Suppressor macrophage treated with lipopolysaccharide for 4 hours (primary cell): ENCODE measurements around the gene NANOGP8.
"Not testable (repeated sequence)": the region's sequence is repeated elsewhere in the genome, so short reads cannot be mapped to it uniquely, and the experiment has no call there.

Experiments
- DNase-seq: peaks from one replicate; pipeline ENCODE4 v3.0.0-alpha.2; 2020

NANOGP8 gene

DNA sequence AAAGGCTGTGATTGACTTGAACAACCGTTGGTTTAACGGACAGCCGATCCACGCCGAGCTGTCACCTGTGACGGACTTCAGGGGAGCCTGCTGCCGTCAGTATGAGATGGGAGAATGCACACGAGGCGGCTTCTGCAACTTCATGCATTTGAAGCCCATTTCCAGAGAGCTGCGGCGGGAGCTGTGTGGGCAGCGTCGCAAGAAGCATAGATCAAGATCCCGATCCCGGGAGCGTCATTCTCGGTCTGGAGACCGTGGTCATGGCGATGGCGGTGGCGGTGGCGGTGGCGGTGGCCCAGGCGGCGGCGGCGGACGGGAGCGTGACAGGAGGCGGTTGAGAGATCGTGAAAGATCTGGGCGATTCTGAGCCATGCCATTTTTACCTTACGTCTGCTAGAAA lies 7.8 kb upstream of the NANOGP8 start:
- DNase-seq, result no peak

- no peak for DNase-seq
Observed at GRCh38 chr15:35092311-35092710, 7.2 kb upstream of the NANOGP8 start.

DNA sequence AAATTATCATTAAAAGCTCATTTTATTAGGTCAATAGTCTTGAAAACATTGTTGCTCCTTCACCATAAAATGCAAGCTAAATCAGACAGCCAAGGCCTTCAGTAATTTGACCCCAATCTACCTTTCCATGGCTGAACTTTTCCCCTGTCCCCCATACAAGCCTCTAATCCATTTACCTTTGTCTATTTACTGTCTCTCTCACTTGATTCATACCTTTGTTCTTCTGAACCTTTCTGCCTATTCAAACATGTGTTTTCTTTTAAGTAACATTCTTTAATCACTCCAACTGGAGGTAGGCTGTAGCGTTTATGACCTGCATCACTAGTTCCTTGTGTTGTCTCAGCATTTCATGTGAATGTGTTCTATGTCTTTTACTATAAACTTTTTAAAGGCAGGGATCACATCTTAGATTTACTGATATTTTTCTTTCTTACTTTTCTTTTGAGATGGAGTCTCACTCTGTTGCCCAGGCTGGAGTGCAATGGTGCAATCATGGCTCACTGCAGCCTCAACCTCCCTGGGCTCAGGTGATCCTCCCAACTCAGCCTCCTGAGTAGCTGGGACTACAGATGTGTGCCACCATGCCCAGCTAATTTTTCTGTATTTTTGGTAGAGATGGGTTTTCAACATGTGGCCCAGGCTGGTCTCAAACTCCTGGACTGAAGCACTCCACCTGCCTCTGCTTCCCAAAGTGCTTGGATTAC lies 5.2 kb upstream of the NANOGP8 start:
- DNase-seq, result no peak

GRCh38 chr15:35089551-35089950 lies 4.5 kb upstream of the NANOGP8 start:
- no peak for DNase-seq

- DNase-seq, result no peak
Observed at GRCh38 chr15:35088329-35088728, 3.2 kb upstream of the NANOGP8 start.

DNA sequence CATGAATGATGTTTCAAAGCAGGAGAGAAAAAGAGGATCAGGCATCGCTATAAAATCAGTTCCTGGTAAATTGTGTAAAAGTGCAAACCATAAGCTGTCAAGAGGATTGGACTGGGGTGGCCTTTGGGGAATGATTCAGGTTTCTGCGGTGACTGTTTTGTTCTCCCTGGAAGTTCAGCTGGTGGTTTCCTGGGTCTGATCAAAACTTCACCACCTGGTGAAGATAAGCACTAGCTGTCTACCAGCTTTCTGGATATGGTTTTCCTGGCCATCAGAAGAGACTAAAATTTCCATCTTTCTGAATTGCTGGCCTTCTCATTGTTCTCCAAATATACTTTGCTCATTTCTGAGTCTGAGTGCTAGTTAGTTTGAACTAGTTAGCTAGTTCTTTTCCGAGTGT lies 2.7 kb upstream of the NANOGP8 start:
- no peak for DNase-seq

- DNase-seq, result not testable (repeated sequence)
Observed at GRCh38 chr15:35082371-35083348, 2.4 kb downstream of the NANOGP8 start.

DNA sequence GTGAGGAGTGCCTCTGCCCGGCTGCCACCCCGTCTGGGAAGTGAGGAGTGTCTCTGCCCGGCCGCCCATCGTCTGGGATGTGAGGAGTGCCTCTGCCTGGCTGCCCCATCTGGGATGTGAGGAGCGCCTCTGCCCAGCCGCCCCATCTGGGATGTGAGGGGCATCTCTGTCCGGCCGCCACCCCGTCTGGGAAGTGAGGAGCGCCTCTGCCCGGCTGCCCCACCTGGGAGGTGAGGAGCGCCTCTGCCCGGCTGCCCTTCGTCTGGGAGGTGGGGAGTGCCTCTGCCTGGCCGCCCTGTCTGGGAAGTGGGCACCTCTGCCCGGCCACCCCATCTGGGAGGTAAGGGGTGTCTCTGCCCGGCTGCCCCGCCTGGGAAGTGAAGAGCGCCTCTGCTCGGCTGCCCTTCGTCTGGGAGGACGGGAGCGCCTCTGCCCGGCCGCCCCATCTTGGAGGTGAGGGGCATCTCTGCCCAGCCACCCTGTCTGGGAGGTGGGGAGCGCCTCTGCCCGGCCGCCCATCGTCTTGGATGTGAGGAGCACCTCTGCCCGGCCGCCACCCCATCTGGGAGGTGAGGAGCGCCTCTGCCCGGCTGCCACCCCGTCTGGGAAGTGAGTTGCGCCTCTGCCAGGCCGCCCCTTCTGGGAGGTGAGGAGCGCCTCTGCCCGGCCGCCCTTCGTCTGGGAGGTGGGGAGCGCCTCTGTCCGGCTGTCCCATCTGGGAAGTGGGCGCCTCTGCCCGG lies 3.3 kb downstream of the NANOGP8 start:
- DNase-seq, result not testable (repeated sequence)

DNA sequence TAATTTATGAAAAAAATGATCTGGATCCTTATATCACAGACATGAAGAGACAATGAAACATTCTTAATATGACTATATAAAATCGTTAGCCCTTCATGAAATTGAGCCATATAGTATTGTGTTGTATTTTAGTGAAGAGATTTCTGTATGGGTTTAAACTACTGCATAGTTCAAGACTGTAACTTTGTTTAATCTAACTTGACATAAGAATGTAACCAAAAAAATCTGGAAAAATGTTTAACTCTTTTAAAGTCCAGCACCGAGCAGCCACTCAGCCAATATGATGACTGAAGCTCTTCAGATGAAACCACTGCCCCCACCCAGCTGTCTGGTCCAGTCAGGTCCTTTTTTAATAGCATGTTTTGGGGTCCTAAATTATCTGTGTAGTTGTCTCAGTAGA lies 4.9 kb downstream of the NANOGP8 start:
- no peak for DNase-seq

GRCh38 chr15:35078221-35078915 lies 6.7 kb downstream of the NANOGP8 start:
- peak; percentile 52 for DNase-seq

GRCh38 chr15:35071106-35071505 lies 14.0 kb downstream of the NANOGP8 start:
- DNase-seq, result peak; percentile 21

GRCh38 chr15:35068846-35069475 lies 16.1 kb downstream of the NANOGP8 start:
- no peak for DNase-seq

DNA sequence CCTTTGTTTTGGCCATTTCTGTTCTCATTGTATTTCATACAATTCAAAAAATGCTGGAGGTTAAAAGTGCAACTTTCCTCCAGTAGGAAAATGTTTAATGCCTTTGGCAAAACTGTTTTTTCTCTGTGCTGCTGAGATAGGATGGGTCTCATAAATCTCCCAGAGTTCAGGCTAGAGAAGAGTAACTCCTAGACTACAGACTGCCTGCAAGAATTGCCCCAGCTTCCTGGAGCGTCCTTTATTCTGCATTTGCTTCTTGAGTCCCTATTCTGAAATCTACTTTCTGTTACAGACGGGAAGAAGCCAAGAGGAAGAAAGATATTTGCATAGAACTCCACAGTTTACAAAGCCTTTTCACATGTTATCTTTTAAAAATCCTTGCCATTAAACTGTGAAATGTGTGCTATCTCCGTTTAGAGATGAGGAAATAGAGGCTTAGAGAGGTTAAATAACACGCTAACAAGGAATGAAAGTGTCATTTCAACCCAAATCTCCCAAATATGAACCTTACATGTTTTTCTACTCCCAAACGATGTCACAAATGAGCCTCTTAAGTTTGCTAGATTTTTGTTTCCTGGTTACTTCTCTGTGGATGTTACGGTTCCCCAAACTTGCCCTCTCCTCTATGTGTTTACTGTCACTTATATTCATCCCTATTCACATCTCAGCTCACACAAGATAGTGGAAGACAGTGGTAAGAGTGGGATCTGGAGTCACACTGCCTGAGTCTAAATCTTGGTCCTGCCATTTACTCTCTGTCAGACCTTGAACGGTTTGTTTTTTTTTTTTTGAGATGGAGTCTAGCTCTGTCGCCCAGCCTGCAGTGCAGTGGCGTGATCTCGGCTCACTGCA lies 17.4 kb downstream of the NANOGP8 start:
- DNase-seq, result no peak

DNA sequence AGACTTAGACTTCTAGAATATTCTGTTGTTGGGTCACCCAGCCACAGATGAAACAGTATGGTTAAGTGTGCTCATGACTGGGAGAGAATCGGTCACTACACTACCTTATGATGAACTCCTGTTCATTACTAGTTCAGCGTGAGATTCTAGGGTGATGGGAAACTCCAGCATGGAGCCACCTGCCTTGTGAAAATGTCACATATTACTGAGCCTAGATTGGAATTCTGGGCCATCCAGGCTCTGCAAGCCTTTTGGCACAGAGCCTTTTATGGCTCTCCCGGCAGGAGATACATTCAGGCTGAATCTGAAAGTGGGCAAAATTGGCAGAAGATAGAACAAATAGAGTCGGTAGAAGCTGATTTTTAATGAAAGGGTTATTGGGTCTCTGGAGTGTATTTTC lies 19.0 kb downstream of the NANOGP8 start:
- DNase-seq, result no peak

- DNase-seq, result no peak
Observed at GRCh38 chr15:35064576-35065190, 20.4 kb downstream of the NANOGP8 start.

DNA sequence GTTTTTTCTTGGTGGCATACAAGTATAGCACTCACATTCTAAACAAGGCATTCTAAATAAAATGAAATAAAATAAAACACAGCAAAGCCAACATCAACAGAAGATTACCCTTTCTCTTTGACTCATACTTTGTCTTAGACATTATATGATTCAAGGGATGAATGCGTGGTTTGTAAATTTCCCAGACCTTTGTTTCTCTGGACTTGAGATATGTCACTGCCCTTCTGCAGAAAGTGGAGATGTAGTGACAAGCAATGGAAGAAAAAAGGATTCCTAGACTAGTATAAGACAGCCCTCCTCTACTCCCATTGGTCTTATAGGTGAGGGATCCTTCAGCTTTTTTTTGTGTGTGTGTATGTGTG lies 22.4 kb downstream of the NANOGP8 start:
- no peak for DNase-seq

GRCh38 chr15:35061825-35062737 lies 23.0 kb downstream of the NANOGP8 start:
- DNase-seq, result no peak

- no peak for DNase-seq
Observed at GRCh38 chr15:35061161-35061824, 23.8 kb downstream of the NANOGP8 start.

DNA sequence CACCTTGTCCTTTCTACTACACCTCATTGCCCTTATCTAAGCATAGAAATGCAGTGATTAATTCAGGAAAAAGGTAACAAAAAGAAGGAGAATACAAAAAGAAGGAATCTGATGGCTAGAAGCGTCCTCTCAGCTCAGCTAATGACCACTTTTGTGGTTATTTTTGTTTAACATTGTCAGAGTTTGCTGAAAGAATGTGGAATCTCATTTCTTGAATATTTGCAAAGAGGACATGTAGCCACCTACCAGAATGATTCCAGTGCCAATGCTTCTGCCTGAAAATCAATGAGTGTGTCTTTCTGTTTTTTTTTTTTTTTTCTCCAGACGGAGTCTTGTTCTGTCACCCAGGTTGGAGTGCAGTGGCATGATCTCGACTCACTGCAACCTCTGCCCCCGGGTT lies 24.5 kb downstream of the NANOGP8 start:
- no peak for DNase-seq
